HG02970 (cell line): ENCODE data around the gene KDM2A.

Experiments used
- ATAC-seq: cut with Tn5 transposase; IDR thresholded peaks from one replicate; pipeline ENCODE4 v1.9.1; 2021; ENCODE audit warnings: mild to moderate bottlenecking, moderate library complexity, moderate number of reproducible peaks; ENCODE audit not compliant: unreplicated experiment, low FRiP score

Gene KDM2A

GRCh38 chr11:67280788-67281551 is 161.9 kb downstream of the KDM2A start:
- ATAC-seq, result no peak

- no peak for ATAC-seq
Measured at GRCh38 chr11:67281552-67282150, 162.6 kb downstream of the KDM2A start.

GRCh38 chr11:67282155-67282875 is 163.3 kb downstream of the KDM2A start:
- ATAC-seq, result no peak

GRCh38 chr11:67282876-67283371 is 163.9 kb downstream of the KDM2A start:
- no peak for ATAC-seq

GRCh38 chr11:67283481-67283963 is 164.5 kb downstream of the KDM2A start:
- ATAC-seq, result no peak

GRCh38 chr11:67284811-67285540 is 165.9 kb downstream of the KDM2A start:
- no peak for ATAC-seq

GRCh38 chr11:67285541-67286498 is 166.8 kb downstream of the KDM2A start:
- ATAC-seq, result no peak

GRCh38 chr11:67286621-67287333 is 167.7 kb downstream of the KDM2A start:
- ATAC-seq, result no peak

- no peak for ATAC-seq
Measured at GRCh38 chr11:67287355-67288197, 168.5 kb downstream of the KDM2A start.

- ATAC-seq, result no peak
Measured at GRCh38 chr11:67288198-67288451, 169.1 kb downstream of the KDM2A start.

GRCh38 chr11:67288452-67289225 is 169.6 kb downstream of the KDM2A start:
- peak; percentile 60 for ATAC-seq

- peak; percentile 41 for ATAC-seq
Measured at GRCh38 chr11:67289226-67289650, 170.2 kb downstream of the KDM2A start, which contains the start of gene ANKRD13D. TSS of gene ANKRD13D (plus strand) at chr11:67289303. CDS start at chr11:67289461, 158 bp downstream.

GRCh38 chr11:67289651-67290479 is 170.8 kb downstream of the KDM2A start:
- ATAC-seq, result no peak

- ATAC-seq, result no peak
Measured at GRCh38 chr11:67290801-67291200, 171.7 kb downstream of the KDM2A start.

GRCh38 chr11:67291481-67292381 is 172.7 kb downstream of the KDM2A start:
- no peak for ATAC-seq
